C4-2B (cell line): ENCODE results near the gene ABHD17C.

Experiments
- H3K27ac ChIP-seq: fragments of 450-650 bp; 2 replicates; pipeline ENCODE4 v1.5.1; 2017
- CTCF ChIP-seq: fragments of 450-650 bp; conservative IDR thresholded peaks from 2 replicates; pipeline ENCODE4 v1.5.1; 2017; ENCODE audit warnings: mild to moderate bottlenecking
- ZFX ChIP-seq: fragments of 450-650 bp; IDR thresholded peaks from 2 replicates; pipeline ENCODE4 v1.6.1; 2017

Gene ABHD17C

GRCh38 chr15:80697075-80697685 lies 2.1 kb downstream of the ABHD17C start:
- TF ChIP-seq ZFX (no peak), CTCF (no peak)
- no peak overlapping the region; the same call in 1 of the 2 replicates for H3K27ac ChIP-seq

DNA sequence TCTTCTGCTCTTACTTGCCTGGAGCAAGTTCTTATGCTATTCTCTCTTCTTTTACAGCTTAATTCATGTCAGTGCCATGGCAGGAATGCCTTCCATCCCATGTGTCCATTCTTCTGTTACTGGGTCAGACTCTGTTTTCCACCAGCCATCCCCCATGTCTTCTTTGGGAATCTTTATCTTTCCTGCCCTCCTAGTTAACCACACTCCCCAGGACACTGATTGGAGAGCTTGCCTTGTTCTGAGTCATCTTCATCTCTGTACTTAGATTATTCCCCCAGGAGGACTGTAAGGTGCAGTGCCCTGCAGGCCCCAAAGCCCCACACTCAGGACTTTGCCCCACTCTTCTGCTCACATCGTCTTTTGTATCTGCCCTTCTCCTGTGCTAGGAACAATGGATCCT lies 3.6 kb downstream of the ABHD17C start:
- TF ChIP-seq CTCF (no peak), ZFX (no peak)
- H3K27ac ChIP-seq, result no peak overlapping the region

GRCh38 chr15:80699981-80700380 lies 4.9 kb downstream of the ABHD17C start:
- no peak overlapping the region for H3K27ac ChIP-seq
- TF ChIP-seq ZFX (no peak), CTCF (no peak)

GRCh38 chr15:80701676-80702311 lies 6.7 kb downstream of the ABHD17C start:
- TF ChIP-seq CTCF (no peak), ZFX (no peak)

DNA sequence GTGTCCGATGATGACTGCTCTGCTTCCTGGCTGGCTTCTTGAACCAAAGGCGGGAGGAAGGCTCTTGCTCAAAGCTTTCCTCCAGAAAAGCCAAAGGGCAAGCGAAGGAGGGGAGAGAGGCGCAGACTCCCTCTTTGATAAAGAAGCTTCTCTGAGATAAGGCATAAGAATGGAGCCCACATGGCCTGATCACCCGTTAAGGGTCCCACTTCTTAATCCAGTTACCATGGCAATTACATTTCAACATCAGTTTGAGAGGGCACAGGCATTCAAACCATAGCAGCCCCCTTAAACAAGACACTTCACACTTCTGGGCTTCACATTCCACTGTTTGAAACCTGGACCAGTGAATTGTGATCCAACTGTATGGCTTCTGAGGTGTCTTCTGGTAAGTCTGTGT lies 8.0 kb downstream of the ABHD17C start:
- TF ChIP-seq ZFX, result no peak

More at GRCh38 chr15:80701676-80702311, 6.7 kb downstream of the ABHD17C start:
- peak overlapping the region; percentile 14 for H3K27ac ChIP-seq

GRCh38 chr15:80703965-80704364 lies 8.9 kb downstream of the ABHD17C start:
- peak overlapping the region; percentile 52 for H3K27ac ChIP-seq
- TF ChIP-seq CTCF, result no peak
- no peak for TF ChIP-seq ZFX

More for the DNA sequence above, 8.0 kb downstream of the ABHD17C start:
- H3K27ac ChIP-seq, result no peak overlapping the region

GRCh38 chr15:80706161-80706560 lies 11.1 kb downstream of the ABHD17C start:
- peak overlapping the region; percentile 39; the same call in 1 of the 2 replicates for H3K27ac ChIP-seq
- TF ChIP-seq CTCF (no peak), ZFX (no peak)
